Ascending aorta (tissue), 2 donors: ENCODE results near the gene ADRM1. TPM values are rescaled to one million over a fixed set of nuclear protein-coding genes. Genes with fewer than 3 reads are reported as not detected.

ENCODE experiments used
- DNase-seq, 2 donors: peaks; one replicate each; pipeline ENCODE4 v3.0.0-alpha.2; 2019; ENCODE audit warnings: low spot score in 2 of 2
- H3K27ac ChIP-seq, 2 donors: fragments of 200-600 bp; sonication (generic); one replicate each; pipeline ENCODE4 v1.5.1; 2016 to 2017; ENCODE audit warnings: mild to moderate bottlenecking in 1 of 2
- H3K27me3 ChIP-seq: fragments of 200-600 bp; sonication (generic); one replicate; pipeline ENCODE4 v1.5.1; 2017
- H3K36me3 ChIP-seq, 2 donors: fragments of 200-600 bp; sonication (generic); one replicate each; pipeline ENCODE4 v1.5.1; 2016
- H3K4me1 ChIP-seq, 2 donors: fragments of 200-600 bp; sonication (generic); one replicate each; pipeline ENCODE4 v1.5.1; 2016 to 2017; ENCODE audit warnings: mild to moderate bottlenecking in 1 of 2
- H3K4me3 ChIP-seq, 2 donors: fragments of 200-600 bp; sonication (generic); one replicate each; pipeline ENCODE4 v1.5.1; 2016 to 2017; ENCODE audit warnings: mild to moderate bottlenecking in 1 of 2
- H3K9me3 ChIP-seq, 2 donors: fragments of 200-600 bp; sonication (generic); one replicate each; pipeline ENCODE4 v1.5.1; 2016
- CTCF ChIP-seq, 3 experiments: fragments of 200-600 bp in 2 of 3; fragments of 450-650 bp in 1 of 3; sonication (generic) in 2 of 3; IDR thresholded peaks; one replicate each; pipeline ENCODE4 v1.5.1; 2016 to 2019; ENCODE audit warnings: antibody characterized with exemption in 3 of 3, mild to moderate bottlenecking in 1 of 3, moderate library complexity in 1 of 3
- intact Hi-C: fragments of 100-400 bp; cut with DNase I; formaldehyde crosslinking; loops from one replicate; pipeline ENCODE4 v1.15.1; 2023
- total RNA-seq: library from RNA; depleted of rRNA; stranded (reverse); fragments of >200 nt; gene quantifications from one replicate; pipeline ENCODE4 v1.1.0, GENCODE V29; 2016

ADRM1 gene
- total RNA-seq, 1 donor from 2014 or later, result 236 TPM

GRCh38 chr20:62303340-62304226, 786 bp downstream of the ADRM1 start:
- no peaks in the 10 kb centered on the region for H3K27me3 ChIP-seq
- H3K4me3 ChIP-seq, result peak overlapping the region; percentile 70 to 92
- no peak for DNase-seq
- H3K9me3 ChIP-seq, result no peaks in the 10 kb centered on the region
- peaks cover 35 to 49% of the 10 kb centered on the region in 2 donors for H3K36me3 ChIP-seq
- H3K4me1 ChIP-seq, result peaks cover 12 to 20% of the 10 kb centered on the region in 2 donors
- H3K27ac ChIP-seq, result peak overlapping the region; percentile 98 to 99
- no peak for TF ChIP-seq CTCF (IDR thresholded peaks at IDR 0.05)
- intact Hi-C loops, result loop anchor here (5.0 kb wide), 1 partner anchor 194 kb away; no protein-coding TSS in a partner anchor

GRCh38 chr20:62304331-62305148, 1.7 kb downstream of the ADRM1 start:
- H3K9me3 ChIP-seq, result no peaks in the 10 kb centered on the region
- intact Hi-C loops, result loop anchor here (5.0 kb wide), 1 partner anchor 193 kb away; no protein-coding TSS in a partner anchor
- H3K4me3 ChIP-seq, result peak overlapping the region; percentile 70 to 92
- no peaks in the 10 kb centered on the region for H3K27me3 ChIP-seq
- peaks cover 12 to 20% of the 10 kb centered on the region in 2 donors for H3K4me1 ChIP-seq
- TF ChIP-seq CTCF (IDR thresholded peaks at IDR 0.05), result no peak
- DNase-seq, result no peak
- H3K36me3 ChIP-seq, result peaks cover 40 to 56% of the 10 kb centered on the region in 2 donors
- peak overlapping the region in 1 of 2 donors; percentile 99 for H3K27ac ChIP-seq

GRCh38 chr20:62305149-62305764, 2.5 kb downstream of the ADRM1 start:
- no peak for TF ChIP-seq CTCF (IDR thresholded peaks at IDR 0.05)
- Histone ChIP-seq H3K4me1 (peaks cover 12 to 20% of the 10 kb centered on the region in 2 donors), H3K36me3 (peaks cover 47 to 63% of the 10 kb centered on the region in 2 donors), H3K27ac (no peak overlapping the region), H3K4me3 (no peak overlapping the region), H3K9me3 (no peaks in the 10 kb centered on the region), H3K27me3 (no peaks in the 10 kb centered on the region)
- no peak for DNase-seq
- intact Hi-C loops, result no loop called here

GRCh38 chr20:62305765-62306413, 3.1 kb downstream of the ADRM1 start:
- Histone ChIP-seq H3K9me3 (no peaks in the 10 kb centered on the region), H3K36me3 (peaks cover 53 to 70% of the 10 kb centered on the region in 2 donors), H3K4me1 (peaks cover 12 to 20% of the 10 kb centered on the region in 2 donors), H3K4me3 (no peak overlapping the region), H3K27me3 (no peaks in the 10 kb centered on the region), H3K27ac (no peak overlapping the region)
- intact Hi-C loops, result no loop called here
- no peak for TF ChIP-seq CTCF (IDR thresholded peaks at IDR 0.05)
- no peak for DNase-seq
